ENCODE data around the gene MCM5.
"Not testable (repeated sequence)": the region's sequence is repeated elsewhere in the genome, so short reads cannot be mapped to it uniquely, and the experiment has no call there.

The MCM5 gene

DNA sequence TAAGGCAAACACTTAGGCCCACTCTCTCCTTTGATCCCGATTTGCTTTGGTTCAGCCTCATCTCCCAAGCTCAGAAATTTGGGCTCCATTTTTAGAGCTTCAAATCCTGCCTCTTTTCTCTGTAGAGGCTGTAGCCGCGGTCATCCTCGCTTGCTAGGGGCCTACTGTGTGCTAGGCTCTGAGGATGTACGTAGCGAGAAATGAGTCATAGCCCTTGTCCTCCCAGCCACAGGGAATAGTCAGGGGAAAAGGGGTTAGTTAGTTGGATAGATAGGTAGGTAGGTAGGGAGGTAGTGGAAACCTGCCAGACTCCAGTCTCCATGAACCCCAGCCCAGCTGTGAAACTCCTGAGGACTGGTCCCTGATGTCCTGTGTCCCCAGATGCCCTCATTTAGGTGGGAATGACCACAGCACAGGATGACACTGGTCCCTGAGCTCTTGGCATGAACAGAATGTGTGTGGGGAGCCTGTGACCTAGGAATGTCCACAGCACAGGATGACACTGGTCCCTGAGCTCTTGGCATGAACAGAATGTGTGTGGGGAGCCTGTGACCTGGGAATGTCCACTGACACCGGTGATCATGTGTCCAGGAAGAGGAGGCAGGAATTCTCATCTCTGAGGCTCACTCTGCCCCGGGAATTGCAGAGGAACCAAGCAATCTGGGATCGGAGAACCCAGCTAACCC lies 40.4 kb upstream of the MCM5 start:
- H3K36me3 ChIP-seq (ENCODE audit: insufficient read depth, low read length): no peaks in the 10 kb centered on the region
- H3K9me3 ChIP-seq (ENCODE audit: low read depth, low read length): no peaks in the 10 kb centered on the region
- H3K9ac ChIP-seq (ENCODE audit: insufficient read length): no peak overlapping the region
- no peak for DNase-seq (ENCODE audit: low read depth, low spot score)
- H3K4me3 ChIP-seq: no peak overlapping the region
- no peak overlapping the region for H3K27ac ChIP-seq
- no peak for TF ChIP-seq POLR2AphosphoS5 (IDR thresholded peaks at IDR 0.05; ENCODE audit: borderline replicate concordance, low read depth, low read length)

DNA sequence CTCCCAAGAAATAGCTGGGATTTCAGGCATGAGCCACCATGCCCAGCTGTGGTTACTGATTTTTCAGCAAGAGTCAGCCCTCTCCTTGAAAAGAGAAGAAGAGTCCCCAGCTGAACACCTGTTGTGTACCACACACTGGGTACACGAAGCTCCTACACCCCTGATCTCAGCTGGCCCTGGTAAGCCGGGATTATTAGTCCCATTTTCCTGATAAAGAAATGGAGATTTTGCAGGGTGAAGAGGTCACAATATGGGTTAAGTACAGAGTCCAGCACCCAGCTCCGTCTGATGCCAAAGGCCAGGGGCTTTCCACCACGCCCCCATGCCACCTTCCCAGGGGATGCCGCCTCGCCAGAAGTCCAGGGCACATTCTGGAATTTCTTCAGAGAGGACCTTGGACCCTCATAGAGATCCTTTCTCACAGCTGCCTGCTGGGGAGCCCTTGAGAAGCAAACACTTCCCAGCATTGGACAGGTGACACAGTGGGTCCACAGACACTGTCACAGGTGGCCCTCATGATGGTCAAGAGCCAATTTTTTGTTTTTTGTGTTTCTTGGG lies 38.9 kb upstream of the MCM5 start:
- H3K4me3 ChIP-seq: no peak overlapping the region
- H3K9me3 ChIP-seq (ENCODE audit: low read depth, low read length): no peaks in the 10 kb centered on the region
- TF ChIP-seq POLR2AphosphoS5 (IDR thresholded peaks at IDR 0.05; ENCODE audit: borderline replicate concordance, low read depth, low read length) (no peak), EZH2 (IDR thresholded peaks at IDR 0.05) (no peak), FOXP2 (optimal IDR thresholded peaks at IDR 0.05; ENCODE audit: control extremely low read depth, extremely low read length, insufficient read depth) (no peak)
- DNase-seq (ENCODE audit: low read depth, low spot score): no peak
- H3K9ac ChIP-seq (ENCODE audit: insufficient read length): no peak overlapping the region
- no peak overlapping the region for H3K27ac ChIP-seq
- no peaks in the 10 kb centered on the region for H3K36me3 ChIP-seq (ENCODE audit: insufficient read depth, low read length)

GRCh38 chr22:35363566-35364086 lies 36.3 kb upstream of the MCM5 start:
- TF ChIP-seq EZH2 (IDR thresholded peaks at IDR 0.05) (no peak), POLR2AphosphoS5 (IDR thresholded peaks at IDR 0.05; ENCODE audit: borderline replicate concordance, low read depth, low read length) (no peak), FOXP2 (optimal IDR thresholded peaks at IDR 0.05; ENCODE audit: control extremely low read depth, extremely low read length, insufficient read depth) (no peak)
- Histone ChIP-seq H3K4me3 (no peak overlapping the region), H3K9ac (ENCODE audit: insufficient read length) (no peak overlapping the region), H3K9me3 (ENCODE audit: low read depth, low read length) (no peaks in the 10 kb centered on the region), H3K27ac (no peak overlapping the region), H3K36me3 (ENCODE audit: insufficient read depth, low read length) (no peaks in the 10 kb centered on the region)
- DNase-seq (ENCODE audit: low read depth, low spot score): no peak

- not testable (repeated sequence) for H3K9me3 ChIP-seq (ENCODE audit: low read depth, low read length); H3K9ac ChIP-seq (ENCODE audit: insufficient read length); DNase-seq (ENCODE audit: low read depth, low spot score); H3K27ac ChIP-seq; H3K36me3 ChIP-seq (ENCODE audit: insufficient read depth, low read length); H3K4me3 ChIP-seq
Observed at GRCh38 chr22:35364230-35364629, 35.7 kb upstream of the MCM5 start.

GRCh38 chr22:35367331-35367886 lies 32.5 kb upstream of the MCM5 start:
- Histone ChIP-seq H3K9ac (ENCODE audit: insufficient read length) (no peak overlapping the region), H3K36me3 (ENCODE audit: insufficient read depth, low read length) (no peaks in the 10 kb centered on the region), H3K27ac (no peak overlapping the region), H3K9me3 (ENCODE audit: low read depth, low read length) (no peaks in the 10 kb centered on the region), H3K4me3 (no peak overlapping the region)
- no peak for DNase-seq (ENCODE audit: low read depth, low spot score)
- TF ChIP-seq POLR2AphosphoS5 (IDR thresholded peaks at IDR 0.05; ENCODE audit: borderline replicate concordance, low read depth, low read length) (no peak), FOXP2 (optimal IDR thresholded peaks at IDR 0.05; ENCODE audit: control extremely low read depth, extremely low read length, insufficient read depth) (no peak), EZH2 (IDR thresholded peaks at IDR 0.05) (no peak)

- Histone ChIP-seq H3K36me3 (ENCODE audit: insufficient read depth, low read length) (no peaks in the 10 kb centered on the region), H3K9ac (ENCODE audit: insufficient read length) (no peak overlapping the region), H3K9me3 (ENCODE audit: low read depth, low read length) (no peaks in the 10 kb centered on the region), H3K27ac (no peak overlapping the region), H3K4me3 (no peak overlapping the region)
- DNase-seq (ENCODE audit: low read depth, low spot score): no peak
- TF ChIP-seq EZH2 (IDR thresholded peaks at IDR 0.05): no peak
- no peak for TF ChIP-seq POLR2AphosphoS5 (IDR thresholded peaks at IDR 0.05; ENCODE audit: borderline replicate concordance, low read depth, low read length)
- no peak for TF ChIP-seq FOXP2 (optimal IDR thresholded peaks at IDR 0.05; ENCODE audit: control extremely low read depth, extremely low read length, insufficient read depth)
Observed at GRCh38 chr22:35368386-35368785, 31.6 kb upstream of the MCM5 start.

DNA sequence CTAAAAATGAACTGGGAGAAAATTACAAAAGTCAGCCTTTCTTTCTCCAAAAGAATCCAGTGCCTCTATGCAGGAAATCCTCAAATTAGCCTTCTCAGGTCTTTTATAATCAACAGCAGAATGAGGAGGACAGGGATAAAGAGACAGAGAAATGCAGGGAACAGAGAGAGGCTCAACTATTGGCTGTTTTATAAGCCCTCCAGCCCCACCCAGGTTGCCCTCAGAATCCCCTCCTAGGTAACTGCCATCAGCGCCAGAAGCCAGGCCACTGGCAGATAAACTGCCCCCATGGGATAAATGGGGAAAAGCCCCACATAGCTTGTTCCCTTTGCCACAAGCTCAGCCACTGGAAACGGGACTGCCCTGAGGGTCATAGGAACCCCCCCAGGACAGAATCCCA lies 29.9 kb upstream of the MCM5 start:
- Histone ChIP-seq H3K9ac (ENCODE audit: insufficient read length) (no peak overlapping the region), H3K27ac (peak overlapping the region; percentile 51)
- no peak for TF ChIP-seq FOXP2 (optimal IDR thresholded peaks at IDR 0.05; ENCODE audit: control extremely low read depth, extremely low read length, insufficient read depth)
- TF ChIP-seq EZH2 (IDR thresholded peaks at IDR 0.05): no peak
- TF ChIP-seq POLR2AphosphoS5 (IDR thresholded peaks at IDR 0.05; ENCODE audit: borderline replicate concordance, low read depth, low read length): no peak

DNA sequence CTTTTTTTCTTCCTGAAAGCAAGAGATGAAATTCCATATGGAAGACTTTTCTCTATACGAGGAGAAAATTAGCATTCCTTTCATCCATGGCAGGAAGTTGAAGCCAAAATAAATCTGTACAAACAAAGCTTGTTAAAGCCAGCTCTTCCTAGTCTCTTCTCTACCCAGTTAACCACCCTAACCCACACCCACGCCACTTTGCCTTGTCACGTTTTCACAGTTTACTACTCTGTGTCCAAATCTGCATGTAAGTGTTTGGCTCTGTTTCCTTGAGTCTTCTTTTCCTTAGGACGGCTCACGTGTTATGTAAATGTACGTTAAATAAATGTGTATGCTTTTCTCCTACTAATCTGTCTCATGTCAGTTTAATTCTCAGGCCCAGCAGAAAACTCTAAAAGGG lies 26.2 kb upstream of the MCM5 start:
- H3K27ac ChIP-seq: peak overlapping the region; percentile 82
- H3K36me3 ChIP-seq (ENCODE audit: insufficient read depth, low read length): no peaks in the 10 kb centered on the region
- DNase-seq (ENCODE audit: low read depth, low spot score): no peak
- no peak for TF ChIP-seq EZH2 (IDR thresholded peaks at IDR 0.05)
- TF ChIP-seq FOXP2 (optimal IDR thresholded peaks at IDR 0.05; ENCODE audit: control extremely low read depth, extremely low read length, insufficient read depth): no peak
- no peak for TF ChIP-seq POLR2AphosphoS5 (IDR thresholded peaks at IDR 0.05; ENCODE audit: borderline replicate concordance, low read depth, low read length)
- no peaks in the 10 kb centered on the region for H3K9me3 ChIP-seq (ENCODE audit: low read depth, low read length)
- no peak overlapping the region for H3K9ac ChIP-seq (ENCODE audit: insufficient read length)
- no peak overlapping the region for H3K4me3 ChIP-seq

More for the DNA sequence above, 29.9 kb upstream of the MCM5 start:
- Histone ChIP-seq H3K9me3 (ENCODE audit: low read depth, low read length) (no peaks in the 10 kb centered on the region), H3K36me3 (ENCODE audit: insufficient read depth, low read length) (no peaks in the 10 kb centered on the region), H3K4me3 (no peak overlapping the region)
- no peak for DNase-seq (ENCODE audit: low read depth, low spot score)
